NCI-H446 (cell line): ENCODE results near the gene NPY1R.

Experiments
- DNase-seq, 2 experiments: peaks; one replicate each; lab custom pipeline; 2025; lab: John Stamatoyannopoulos, UW

The NPY1R gene

DNA sequence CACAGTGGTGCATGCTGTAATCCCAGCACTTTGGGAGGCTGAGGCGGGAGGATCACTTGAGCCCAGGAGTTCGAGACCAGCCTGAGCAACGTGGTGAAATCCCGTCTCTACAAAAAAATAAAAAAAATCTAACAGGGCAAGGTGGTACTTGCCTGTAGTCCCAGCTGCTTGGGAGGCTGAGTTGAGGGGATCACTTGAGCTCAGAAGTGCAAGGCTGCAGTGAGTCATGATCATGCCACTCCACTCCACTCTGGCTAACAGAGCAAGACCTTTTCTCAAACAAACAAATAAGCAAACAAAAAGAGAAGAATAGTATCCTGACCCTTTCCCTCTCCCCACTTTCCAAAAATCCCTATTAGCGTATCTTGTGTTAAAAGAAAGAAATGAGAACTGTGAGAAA is 52.7 kb downstream of the NPY1R start:
- no peak for DNase-seq

DNA sequence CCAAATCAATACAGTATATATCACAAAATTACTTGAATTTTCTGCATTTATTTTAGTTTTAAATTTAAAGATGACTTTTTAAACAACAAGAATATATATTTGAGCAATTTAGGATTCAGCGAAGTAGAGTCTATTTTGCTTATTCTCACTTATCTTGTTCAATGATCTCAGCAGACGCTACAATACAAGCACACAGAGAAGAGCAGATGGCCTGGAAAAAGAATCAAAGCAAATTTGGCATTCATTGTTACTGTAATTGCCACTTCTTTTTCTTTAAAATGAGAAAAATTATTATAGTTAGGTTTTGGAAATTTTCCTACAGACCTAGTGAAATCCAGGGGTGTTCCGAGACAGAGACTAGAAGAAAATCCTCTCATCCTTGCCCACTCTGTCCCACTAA is 57.5 kb downstream of the NPY1R start:
- DNase-seq, result no peak
